ENCODE data around the gene SYT11.
"Not testable (repeated sequence)": the region's sequence is repeated elsewhere in the genome, so short reads cannot be mapped to it uniquely, and the experiment has no call there.

The SYT11 gene

GRCh38 chr1:155859234-155859829 is at the start of gene SYT11:
TSS of gene SYT11 (plus strand) at chr1:155859567. CDS start at chr1:155859762, 195 bp downstream.
- peaks cover 8 to 35% (median 20%) of the 10 kb centered on the region in 11 experiments for H3K36me3 ChIP-seq
- H3K9me3 ChIP-seq (replicated peaks in 1 of 11) = no peaks in the 10 kb centered on the region
- TF ChIP-seq Cebpa-rat (IDR thresholded peaks at IDR 0.05) = 0 out of 22 replicates have a peak, but pooled peaks of 1 of the 11 experiments have one; percentile 8
- peak within 1 kb of the TSS; percentile 80 to 96 (median 94) for H3K27ac ChIP-seq
- peak within 1 kb of the TSS; percentile 86 to 99 (median 90) for H3K4me2 ChIP-seq
- peaks cover 0 to 20% (median 0%) of the 10 kb centered on the region in 11 experiments; a peak in 3 of 22 replicates for H4K20me1 ChIP-seq
- H3K27me3 ChIP-seq = no peaks in the 10 kb centered on the region
- H3K4me3 ChIP-seq = peak within 1 kb of the TSS; percentile 64 to 76 (median 68)
- peaks cover 47 to 62% (median 51%) of the 10 kb centered on the region in 10 experiments for H3K4me1 ChIP-seq
- H3K9ac ChIP-seq = peak within 1 kb of the TSS; percentile 76 to 94 (median 88)

GRCh38 chr1:155812878-155813277 is 46.5 kb upstream of the SYT11 start:
- Histone ChIP-seq H3K4me3 (no peak overlapping the region), H3K36me3 (peaks cover 72 to 87% (median 80%) of the 10 kb centered on the region in 11 experiments), H3K4me1 (peaks cover 8 to 12% (median 10%) of the 10 kb centered on the region in 10 experiments), H3K27me3 (no peaks in the 10 kb centered on the region), H3K9me3 (replicated peaks in 1 of 11) (no peaks in the 10 kb centered on the region), H4K20me1 (peaks cover 0 to 6% (median 0%) of the 10 kb centered on the region in 11 experiments; a peak in 1 of 22 replicates), H3K27ac (no peak overlapping the region), H3K9ac (no peak overlapping the region), H3K4me2 (no peak overlapping the region)
- no peak for TF ChIP-seq Cebpa-rat (IDR thresholded peaks at IDR 0.05)

GRCh38 chr1:155813672-155814071 is 45.7 kb upstream of the SYT11 start:
- H3K4me3 ChIP-seq = no peak overlapping the region
- no peak for TF ChIP-seq Cebpa-rat (IDR thresholded peaks at IDR 0.05)
- H3K9ac ChIP-seq = no peak overlapping the region
- peaks cover 80 to 90% (median 88%) of the 10 kb centered on the region in 11 experiments for H3K36me3 ChIP-seq
- peaks cover 4 to 5% (median 5%) of the 10 kb centered on the region in 10 experiments for H3K4me1 ChIP-seq
- no peaks in the 10 kb centered on the region for H3K27me3 ChIP-seq
- peaks cover 0 to 6% (median 0%) of the 10 kb centered on the region in 11 experiments; a peak in 1 of 22 replicates for H4K20me1 ChIP-seq
- no peak overlapping the region for H3K27ac ChIP-seq
- H3K4me2 ChIP-seq = no peak overlapping the region
- H3K9me3 ChIP-seq (replicated peaks in 1 of 11) = no peaks in the 10 kb centered on the region

GRCh38 chr1:155816351-155816750 is 43.0 kb upstream of the SYT11 start:
- no peak overlapping the region for H3K27ac ChIP-seq
- TF ChIP-seq Cebpa-rat (IDR thresholded peaks at IDR 0.05) = no peak
- H3K9me3 ChIP-seq (replicated peaks in 1 of 11) = no peaks in the 10 kb centered on the region
- no peak overlapping the region for H3K4me2 ChIP-seq
- peaks cover 92 to 100% (median 100%) of the 10 kb centered on the region in 11 experiments for H3K36me3 ChIP-seq
- no peak overlapping the region for H3K4me3 ChIP-seq
- no peaks in the 10 kb centered on the region for H3K4me1 ChIP-seq
- H3K27me3 ChIP-seq = no peaks in the 10 kb centered on the region
- peaks cover 0 to 6% (median 0%) of the 10 kb centered on the region in 11 experiments; a peak in 1 of 22 replicates for H4K20me1 ChIP-seq
- no peak overlapping the region for H3K9ac ChIP-seq

GRCh38 chr1:155827450-155827849 is 31.9 kb upstream of the SYT11 start:
- H4K20me1 ChIP-seq = peaks cover 0 to 70% (median 35%) of the 10 kb centered on the region in 11 experiments; a peak in 15 of 22 replicates
- H3K27me3 ChIP-seq = no peaks in the 10 kb centered on the region
- no peak overlapping the region for H3K9ac ChIP-seq
- no peak overlapping the region for H3K4me2 ChIP-seq
- peaks cover 63 to 98% (median 84%) of the 10 kb centered on the region in 11 experiments for H3K36me3 ChIP-seq
- H3K4me3 ChIP-seq = no peak overlapping the region
- no peak for TF ChIP-seq Cebpa-rat (IDR thresholded peaks at IDR 0.05)
- no peaks in the 10 kb centered on the region for H3K4me1 ChIP-seq
- no peaks in the 10 kb centered on the region for H3K9me3 ChIP-seq (replicated peaks in 1 of 11)
- H3K27ac ChIP-seq = no peak overlapping the region

- Histone ChIP-seq H4K20me1 (peaks cover 0 to 79% (median 40%) of the 10 kb centered on the region in 11 experiments; a peak in 15 of 22 replicates), H3K4me3 (no peak overlapping the region), H3K27ac (no peak overlapping the region), H3K4me1 (peaks cover 7 to 20% (median 14%) of the 10 kb centered on the region in 10 experiments), H3K27me3 (no peaks in the 10 kb centered on the region), H3K4me2 (no peak overlapping the region), H3K9me3 (replicated peaks in 1 of 11) (peaks cover 0 to 17% (median 8%) of the 10 kb centered on the region in 11 experiments; a peak in 11 of 22 replicates), H3K36me3 (peaks cover 31 to 73% (median 56%) of the 10 kb centered on the region in 11 experiments), H3K9ac (no peak overlapping the region)
- TF ChIP-seq Cebpa-rat (IDR thresholded peaks at IDR 0.05) = no peak
Observed at GRCh38 chr1:155831279-155831976, 27.9 kb upstream of the SYT11 start.

GRCh38 chr1:155833665-155834295 is 25.6 kb upstream of the SYT11 start:
- peak overlapping the region in 2 of 11 experiments; percentile 61 to 73; a peak in 4 of 22 replicates for H3K27ac ChIP-seq
- H3K4me3 ChIP-seq = no peak overlapping the region
- H3K9ac ChIP-seq = no peak overlapping the region
- H3K27me3 ChIP-seq = no peaks in the 10 kb centered on the region
- H4K20me1 ChIP-seq = peaks cover 0 to 81% (median 39%) of the 10 kb centered on the region in 11 experiments; a peak in 15 of 22 replicates
- peaks cover 7 to 20% (median 14%) of the 10 kb centered on the region in 10 experiments for H3K4me1 ChIP-seq
- no peak for TF ChIP-seq Cebpa-rat (IDR thresholded peaks at IDR 0.05)
- peaks cover 39 to 73% (median 57%) of the 10 kb centered on the region in 11 experiments for H3K36me3 ChIP-seq
- H3K9me3 ChIP-seq (replicated peaks in 1 of 11) = peaks cover 0 to 18% (median 9%) of the 10 kb centered on the region in 11 experiments; a peak in 11 of 22 replicates
- peak overlapping the region; percentile 16 to 81 (median 33); a peak in 15 of 22 replicates for H3K4me2 ChIP-seq

GRCh38 chr1:155834296-155834926 is 25.0 kb upstream of the SYT11 start:
- H3K9me3 ChIP-seq (replicated peaks in 1 of 11) = peaks cover 0 to 18% (median 9%) of the 10 kb centered on the region in 11 experiments; a peak in 11 of 22 replicates
- peaks cover 7 to 20% (median 14%) of the 10 kb centered on the region in 10 experiments for H3K4me1 ChIP-seq
- H4K20me1 ChIP-seq = peaks cover 3 to 79% (median 38%) of the 10 kb centered on the region in 11 experiments; a peak in 16 of 22 replicates
- H3K4me3 ChIP-seq = no peak overlapping the region
- peaks cover 44 to 68% (median 57%) of the 10 kb centered on the region in 11 experiments for H3K36me3 ChIP-seq
- H3K27me3 ChIP-seq = no peaks in the 10 kb centered on the region
- TF ChIP-seq Cebpa-rat (IDR thresholded peaks at IDR 0.05) = no peak
- peak overlapping the region in 3 of 11 experiments; percentile 29 to 73 (median 61); a peak in 5 of 22 replicates for H3K27ac ChIP-seq
- no peak overlapping the region for H3K9ac ChIP-seq
- H3K4me2 ChIP-seq = peak overlapping the region in 8 of 11 experiments; percentile 16 to 81 (median 38); a peak in 14 of 22 replicates

- H3K4me2 ChIP-seq = peak overlapping the region in 3 of 11 experiments; percentile 53 to 81 (median 74); a peak in 4 of 22 replicates
- H3K27me3 ChIP-seq, H3K4me3 ChIP-seq, H3K9ac ChIP-seq: not testable (repeated sequence)
- peak overlapping the region in 2 of 11 experiments; percentile 61 to 73; a peak in 3 of 22 replicates for H3K27ac ChIP-seq
- peaks cover 7 to 79% (median 33%) of the 10 kb centered on the region in 11 experiments; a peak in 17 of 22 replicates for H4K20me1 ChIP-seq
- peaks cover 7 to 20% (median 14%) of the 10 kb centered on the region in 10 experiments for H3K4me1 ChIP-seq
- peaks cover 46 to 69% (median 55%) of the 10 kb centered on the region in 11 experiments; a peak in 21 of 22 replicates for H3K36me3 ChIP-seq
- H3K9me3 ChIP-seq (replicated peaks in 1 of 11) = peaks cover 0 to 18% (median 9%) of the 10 kb centered on the region in 11 experiments; a peak in 11 of 22 replicates
Observed at GRCh38 chr1:155834927-155835399, 24.4 kb upstream of the SYT11 start.
